ENCODE measurements around the gene GCC1. TPM values are rescaled to one million over a fixed set of nuclear protein-coding genes. Genes with fewer than 3 reads are reported as not detected.

GCC1 gene
- 15.5 and 19.0 TPM in 2 replicates for total RNA-seq

GRCh38 chr7:127585044-127585953, at the start of gene GCC1:
Gene GCC1 (minus strand): TSS chr7:127585596. CDS start chr7:127585182, 414 bp downstream.

DNA sequence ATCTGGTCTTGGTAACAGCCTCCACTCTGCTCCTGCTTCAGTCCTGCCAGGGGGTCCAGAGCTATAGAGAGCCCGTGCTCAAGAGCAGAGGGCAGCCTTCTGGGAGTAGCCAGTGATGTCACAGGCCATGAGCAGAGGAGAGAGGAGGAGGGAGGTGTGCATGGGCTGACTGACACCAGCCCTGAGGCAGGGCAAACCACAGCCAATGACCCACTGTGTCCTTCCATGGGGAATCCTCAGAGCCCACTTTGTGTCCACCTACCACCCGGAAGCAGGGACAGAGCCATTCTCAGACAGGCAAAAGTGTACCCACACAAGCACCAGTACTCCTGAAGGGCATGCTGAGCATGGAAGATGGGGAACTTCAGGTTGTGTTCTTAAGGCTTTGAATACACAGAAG, 32.6 kb upstream of the GCC1 start, which contains the start of gene PAX4:
TSS of gene PAX4 (minus strand) at position 101 of the 400 bp plus-strand sequence. CDS start 2,214 bp downstream, outside the sequence.

GRCh38 chr7:127588019-127588696, 2.8 kb upstream of the GCC1 start, which contains the start of gene ARF5:
Gene ARF5 (plus strand): TSS chr7:127588411. CDS start chr7:127588499, 88 bp downstream.

Other genes with a start within 250 kb of the GCC1 start
- gene ZNF800, start 192.9 kb downstream of the GCC1 start, total RNA-seq = 9.1 and 10.7 TPM in 2 replicates
- 256 and 313 TPM in 2 replicates for gene ARF5, start 2.8 kb upstream of the GCC1 start, total RNA-seq
- 2.7 and 6.0 TPM in 2 replicates for gene FSCN3, start 8.1 kb upstream of the GCC1 start, total RNA-seq
- not detected in 2 replicates for gene PAX4, start 32.5 kb upstream of the GCC1 start, total RNA-seq
- gene SND1, start 66.6 kb upstream of the GCC1 start, total RNA-seq = 214 and 252 TPM in 2 replicates